HG02759 (cell line): ENCODE results near the gene ACP5.
A peak's percentile ranks its signal among the peaks of the same experiment; 100 is the strongest.
"Not testable (repeated sequence)": the region's sequence is repeated elsewhere in the genome, so short reads cannot be mapped to it uniquely, and the experiment has no call there.

Source experiments
- ATAC-seq: cut with Tn5 transposase; IDR thresholded peaks from one replicate; pipeline ENCODE4 v1.9.1; 2021; ENCODE audit warnings: mild to moderate bottlenecking, moderate library complexity; ENCODE audit not compliant: unreplicated experiment

ACP5 gene

GRCh38 chr19:11580116-11580515, 2.7 kb upstream of the ACP5 start:
- no peak for ATAC-seq

DNA sequence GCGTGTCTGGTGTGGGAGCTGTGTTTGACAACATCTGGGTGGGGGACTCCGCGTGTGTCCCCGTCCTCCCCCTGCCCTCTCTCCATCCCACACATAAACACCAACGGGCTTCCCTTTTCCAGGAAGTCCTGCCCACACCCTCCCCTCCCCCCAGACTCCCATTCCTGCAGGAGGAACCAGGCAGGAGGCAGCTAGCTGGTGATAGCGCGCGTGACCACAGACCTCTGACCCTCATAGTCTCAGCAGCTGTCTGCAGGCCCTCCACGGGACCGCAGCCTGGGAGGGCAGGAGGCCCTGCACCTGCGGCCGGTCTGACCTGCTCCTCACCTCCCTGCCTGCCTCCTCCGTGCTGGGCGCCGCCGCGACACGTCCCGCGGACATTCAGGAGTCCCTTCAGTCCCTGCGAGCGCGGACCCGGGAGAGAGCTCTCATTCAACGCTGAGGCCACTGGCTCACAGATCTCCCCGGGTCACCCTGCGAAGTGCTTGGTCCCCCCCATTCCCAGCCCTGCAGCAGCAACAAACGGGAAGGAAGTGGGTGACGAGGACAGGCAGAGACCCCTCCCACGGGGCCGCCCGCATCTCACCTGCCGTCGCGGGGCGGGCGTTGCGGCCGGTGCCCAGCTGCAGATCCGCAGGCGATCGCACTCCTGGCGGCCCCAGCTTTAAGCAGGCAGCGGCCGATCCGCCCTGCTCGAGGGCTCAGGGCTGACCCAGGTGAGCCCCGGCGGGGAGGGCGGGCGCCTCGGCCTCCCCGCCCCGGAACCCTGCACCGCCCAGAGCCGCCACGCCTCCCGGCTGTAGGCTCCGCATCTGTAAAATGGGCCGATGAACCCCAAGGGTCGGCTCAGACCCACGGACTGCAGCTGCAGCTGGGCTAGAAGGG, 1.1 kb upstream of the ACP5 start:
- no peak for ATAC-seq

DNA sequence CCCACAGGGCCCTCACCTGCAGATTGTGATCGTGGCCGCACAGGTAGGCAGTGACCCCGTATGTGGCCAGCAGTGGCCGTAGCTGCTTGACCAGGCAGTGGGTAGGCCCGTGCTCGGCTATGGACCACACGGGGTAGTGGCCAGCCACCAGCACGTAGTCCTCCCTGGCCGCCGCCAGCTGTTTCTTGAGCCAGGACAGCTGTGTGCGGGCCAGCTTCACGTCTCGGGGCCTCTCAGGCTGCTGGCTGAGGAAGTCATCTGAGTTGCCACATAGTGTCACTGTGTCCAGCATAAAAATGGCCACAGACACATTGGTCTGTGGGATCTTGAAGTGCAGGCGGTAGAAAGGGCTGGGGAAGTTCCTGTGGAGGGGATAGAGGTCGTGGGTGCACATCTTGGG, 1.2 kb downstream of the ACP5 start:
- ATAC-seq = no peak

DNA sequence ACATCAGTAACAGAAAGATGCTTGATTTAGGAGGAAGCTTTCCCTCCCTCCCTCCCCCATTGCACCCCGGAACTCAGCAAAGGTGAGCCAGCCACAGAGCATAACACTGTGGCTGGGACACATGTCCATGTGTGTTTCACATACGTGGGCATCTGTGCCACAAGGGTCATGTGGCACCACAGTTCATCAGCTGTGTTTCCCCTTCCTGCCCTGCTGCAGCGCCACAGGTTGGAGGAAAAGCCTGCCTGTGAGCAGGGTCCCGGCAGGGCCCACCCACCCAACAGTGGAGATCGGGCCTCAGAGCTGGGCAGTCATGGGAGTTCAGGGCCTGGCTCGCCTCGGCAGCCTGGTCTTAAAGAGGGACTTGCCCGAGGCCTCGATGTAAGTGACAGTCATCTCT, 2.8 kb downstream of the ACP5 start:
- ATAC-seq = no peak

GRCh38 chr19:11573763-11574162, 3.7 kb downstream of the ACP5 start:
- ATAC-seq = not testable (repeated sequence)

DNA sequence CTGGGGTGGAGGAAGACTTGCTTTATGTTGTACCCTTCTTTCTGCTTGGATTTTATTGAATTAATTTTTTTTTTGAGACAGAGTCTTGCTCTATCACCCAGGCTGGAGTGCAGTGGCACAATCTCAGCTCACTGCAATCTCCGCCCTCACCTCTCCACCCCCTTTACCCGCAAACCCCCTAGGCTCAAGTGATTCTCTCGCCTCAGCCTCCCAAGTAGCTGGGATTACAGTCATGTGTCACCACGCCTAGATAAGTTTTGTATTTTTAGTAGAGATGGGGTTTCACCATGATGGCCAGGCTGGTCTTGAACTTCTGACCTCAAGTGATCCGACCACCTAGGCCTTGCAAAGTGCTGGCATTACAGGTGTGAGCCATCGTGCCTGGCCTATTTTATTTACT, 4.1 kb downstream of the ACP5 start:
- ATAC-seq = not testable (repeated sequence)

DNA sequence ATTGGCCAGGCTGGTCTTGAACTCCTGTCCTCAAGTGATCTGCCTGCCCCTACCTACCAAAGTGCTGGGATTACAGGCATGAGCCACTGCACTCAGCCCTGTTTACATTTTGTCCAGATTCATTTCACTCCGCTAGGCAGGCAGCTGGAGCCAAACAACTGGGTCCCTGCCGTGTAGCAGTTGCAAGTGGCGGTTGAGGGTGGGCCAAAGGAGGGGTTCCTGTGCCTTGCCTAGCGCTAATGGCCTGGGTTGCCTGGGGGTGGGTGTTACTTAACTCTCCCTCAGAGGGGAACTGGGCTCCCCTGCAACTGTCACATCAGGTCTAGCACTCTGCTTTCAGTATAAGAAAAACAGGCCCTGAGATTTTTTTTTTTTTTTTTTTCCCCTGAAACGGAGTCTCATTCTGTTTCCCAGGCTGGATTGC, 7.4 kb downstream of the ACP5 start:
- ATAC-seq = no peak

DNA sequence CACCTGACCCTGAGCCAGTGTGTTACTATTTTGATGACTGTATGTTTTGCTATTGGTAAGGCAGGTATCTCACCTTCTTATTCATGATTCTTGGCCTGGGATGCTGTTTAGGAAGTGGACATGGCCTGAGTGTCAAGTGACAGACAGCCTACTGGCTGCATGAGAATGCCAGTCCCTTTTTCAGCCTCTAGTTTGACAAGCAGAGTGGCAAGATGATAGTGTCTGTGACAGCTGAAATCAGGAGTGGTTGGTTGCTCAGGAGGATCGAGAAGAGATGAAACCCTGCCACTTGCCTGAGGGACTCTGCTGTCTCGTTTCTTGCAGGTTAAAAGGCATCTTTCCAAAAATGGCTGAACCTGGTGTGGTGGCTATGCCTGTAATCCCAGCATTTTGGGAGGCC, 11.3 kb downstream of the ACP5 start:
- ATAC-seq = no peak

DNA sequence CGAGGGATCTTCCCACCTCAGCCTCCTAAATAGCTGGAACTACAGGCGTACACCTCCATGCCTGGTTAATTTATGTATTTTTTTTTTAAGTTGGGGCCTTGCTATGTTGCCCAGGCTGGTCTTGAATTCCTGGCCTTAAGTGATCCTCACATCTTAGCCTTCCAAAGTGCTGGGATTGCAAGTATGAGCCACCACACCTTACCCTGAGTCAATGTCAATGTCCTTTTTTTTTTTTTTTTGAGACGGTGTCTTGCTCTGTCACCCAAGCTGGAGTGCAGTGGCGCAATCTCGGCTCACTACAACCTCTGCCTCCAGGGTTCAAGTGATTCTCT, 11.8 kb downstream of the ACP5 start:
- not testable (repeated sequence) for ATAC-seq

DNA sequence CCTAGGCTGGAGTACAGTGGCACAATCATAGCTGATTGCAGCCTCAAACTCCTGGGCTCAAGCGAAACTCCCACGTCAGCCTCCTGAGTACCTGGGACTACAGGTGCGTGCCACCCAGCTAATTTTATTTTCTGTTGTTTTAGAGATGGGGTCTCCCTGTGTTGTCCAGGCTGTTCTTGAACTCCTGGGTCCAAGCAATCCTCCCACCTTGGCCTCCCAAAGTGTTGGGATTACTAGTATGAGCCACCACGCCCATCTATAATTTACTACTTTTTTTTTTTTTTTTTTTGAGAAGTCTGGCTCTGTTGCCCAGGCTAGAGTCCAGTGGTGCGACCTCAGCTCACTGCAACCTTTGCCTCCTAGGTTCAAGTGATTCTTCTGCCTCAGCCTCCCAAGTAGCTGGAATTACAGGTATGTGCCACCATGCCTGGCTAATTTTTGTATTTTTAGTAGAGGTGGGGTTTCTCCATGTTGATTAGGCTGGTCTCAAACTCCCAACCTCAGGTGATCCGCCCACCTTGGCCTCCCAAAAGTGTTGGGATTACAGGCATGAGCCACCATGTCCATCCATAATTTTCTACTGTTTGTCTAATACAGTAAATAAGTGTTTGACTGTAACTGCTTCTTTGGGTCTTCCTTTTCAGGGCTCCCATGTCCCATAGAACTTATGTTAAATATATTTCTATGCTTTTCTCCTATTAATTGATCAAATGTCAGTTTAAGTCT, 13.2 kb downstream of the ACP5 start:
- ATAC-seq = not testable (repeated sequence)

GRCh38 chr19:11563532-11563931, 13.9 kb downstream of the ACP5 start:
- ATAC-seq = no peak

DNA sequence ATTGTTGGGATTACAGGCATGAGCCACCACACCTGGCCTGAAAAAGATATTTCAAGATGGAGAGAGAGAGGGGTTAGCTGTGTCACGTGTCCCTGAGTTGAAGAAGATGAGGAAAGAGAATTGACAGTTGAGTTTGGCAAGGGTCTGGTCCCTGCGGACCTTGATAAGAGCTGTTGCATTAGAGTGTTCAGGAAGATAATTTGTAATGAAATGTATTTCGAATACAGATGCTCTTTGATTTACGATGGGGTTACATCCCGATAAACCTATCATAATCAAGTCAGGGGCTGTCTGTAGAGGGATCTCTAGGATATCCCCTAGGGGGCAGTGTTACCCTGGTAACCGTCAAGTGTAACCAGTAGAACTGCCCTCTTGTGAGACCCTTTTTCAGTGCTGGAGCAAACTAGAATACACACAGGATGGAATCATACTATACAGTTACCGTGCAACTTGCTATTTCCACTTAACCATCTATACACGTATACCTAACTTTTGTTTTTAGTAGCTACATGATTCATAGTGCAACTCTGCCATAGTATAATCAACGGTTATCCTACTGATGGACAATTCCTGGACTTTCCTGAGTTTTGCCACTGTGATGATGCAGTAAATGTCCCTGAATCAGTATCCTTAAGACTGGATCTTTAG, 16.9 kb downstream of the ACP5 start:
- ATAC-seq = peak; percentile 40

GRCh38 chr19:11558881-11559828, 18.3 kb downstream of the ACP5 start, which contains the start of gene ELOF1:
Gene ELOF1 (minus strand): TSS chr19:11559230. CDS start chr19:11554347, 4,883 bp downstream.
- ATAC-seq = peak; percentile 83

DNA sequence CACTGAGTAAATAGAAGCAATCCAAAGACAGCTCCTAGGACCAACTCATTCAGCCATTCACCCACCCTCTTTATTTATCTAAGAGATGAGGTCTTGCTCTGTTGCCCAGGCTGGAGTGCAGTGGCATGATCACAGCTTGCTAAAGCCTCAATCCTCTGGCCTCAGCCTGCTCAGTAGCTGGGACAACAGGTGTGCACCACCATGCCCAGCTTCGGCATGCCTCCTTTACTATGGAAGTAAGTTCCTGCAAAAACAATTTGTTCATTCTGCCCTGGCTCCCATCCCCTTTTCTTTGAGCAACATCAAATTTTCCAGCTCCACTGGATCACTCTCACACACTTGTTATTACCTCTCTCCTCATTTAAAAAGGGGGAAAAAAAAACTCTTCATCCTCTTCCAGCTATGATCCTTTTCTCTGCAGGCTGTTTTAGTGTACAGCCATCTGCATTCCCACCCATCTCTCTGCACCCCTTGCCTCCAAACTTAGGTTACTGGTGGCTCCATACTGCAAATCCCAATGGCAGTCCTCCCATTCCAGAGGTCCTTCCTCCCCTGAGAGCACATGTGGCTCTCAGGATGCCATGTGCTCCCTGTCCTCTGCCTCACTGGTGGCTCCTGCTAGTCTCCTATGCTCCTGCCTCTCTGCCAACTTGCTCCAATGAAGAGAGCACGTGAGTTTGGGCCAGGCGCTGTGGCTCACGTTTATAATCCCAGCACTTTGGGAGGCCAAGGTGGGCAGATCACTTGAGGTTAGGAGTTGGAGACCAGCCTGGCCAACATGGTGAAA, 20.6 kb downstream of the ACP5 start:
- no peak for ATAC-seq

DNA sequence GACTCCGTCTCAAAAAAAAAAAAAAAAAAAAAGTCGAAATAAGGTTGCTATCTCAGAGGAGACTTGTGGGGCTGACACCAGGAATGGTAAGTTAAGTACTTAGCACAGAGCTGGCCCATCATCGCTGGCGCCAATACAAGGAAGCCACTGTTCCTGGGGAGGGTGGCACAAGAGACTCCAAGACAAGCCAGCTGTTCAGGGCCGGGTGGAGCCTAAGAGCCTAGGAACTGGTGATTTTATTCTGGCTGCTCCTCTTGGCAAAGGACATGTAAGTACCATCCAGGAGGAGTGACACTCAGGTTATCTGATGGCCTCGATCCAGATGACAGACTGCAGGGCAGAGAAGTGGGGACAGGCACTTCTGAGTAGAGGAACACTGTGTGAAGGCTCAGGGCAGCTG, 22.2 kb downstream of the ACP5 start:
- ATAC-seq = no peak

DNA sequence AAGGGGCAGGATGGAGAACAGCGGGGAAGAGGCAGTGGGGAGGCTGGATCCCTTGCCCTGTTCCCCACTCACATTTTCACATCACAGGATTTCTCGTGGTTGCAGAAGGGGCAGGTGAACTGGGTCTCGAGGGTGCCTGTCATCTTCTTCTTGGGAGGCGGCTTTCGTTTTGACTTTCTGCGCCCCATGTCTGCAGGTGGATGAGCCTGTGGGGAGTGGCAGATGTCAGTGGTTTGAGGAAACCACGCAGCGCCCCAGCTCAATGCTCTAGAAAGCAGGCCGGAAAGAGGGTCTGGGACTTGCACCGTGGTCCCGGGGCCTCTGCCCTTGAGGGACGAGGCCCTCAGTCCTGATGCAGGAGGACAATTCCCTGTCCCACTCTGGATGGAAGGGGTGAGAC, 23.3 kb downstream of the ACP5 start:
- no peak for ATAC-seq

DNA sequence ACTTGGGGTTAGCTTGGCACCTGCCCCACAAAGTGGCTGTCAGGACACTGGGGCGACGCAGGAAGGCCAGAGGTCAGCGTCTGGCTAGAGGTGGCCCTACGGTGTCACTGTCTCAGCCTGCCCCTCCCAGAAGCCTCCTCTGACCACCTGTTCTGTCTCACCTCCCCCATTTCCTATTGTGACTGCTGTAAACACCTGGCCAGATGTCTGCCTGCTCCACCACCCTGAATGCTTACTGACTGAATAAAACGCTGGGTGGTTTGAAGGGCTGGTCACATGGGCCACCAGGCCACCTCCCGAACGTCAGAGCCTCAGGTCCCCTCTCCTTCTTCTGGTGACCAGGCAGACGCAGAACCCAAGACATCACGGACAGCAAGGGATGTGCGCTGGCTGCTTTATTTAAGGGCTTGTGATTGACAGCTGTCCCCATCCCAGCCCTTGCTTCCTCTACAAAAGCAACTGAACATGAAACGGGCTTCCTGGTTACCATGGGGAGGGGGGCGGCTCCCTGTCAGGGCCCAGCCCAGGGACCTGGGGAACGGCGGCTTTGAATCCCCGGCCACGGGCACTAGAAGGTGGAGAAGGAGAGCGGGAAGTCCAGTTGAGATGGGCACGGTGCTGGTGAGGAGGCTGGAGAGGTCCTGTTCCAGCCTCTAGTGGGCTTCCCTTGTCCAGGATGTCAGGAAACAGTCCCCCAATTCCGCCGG, 24.6 kb downstream of the ACP5 start:
- ATAC-seq = no peak

GRCh38 chr19:11551603-11552235, 25.7 kb downstream of the ACP5 start:
- ATAC-seq = no peak

DNA sequence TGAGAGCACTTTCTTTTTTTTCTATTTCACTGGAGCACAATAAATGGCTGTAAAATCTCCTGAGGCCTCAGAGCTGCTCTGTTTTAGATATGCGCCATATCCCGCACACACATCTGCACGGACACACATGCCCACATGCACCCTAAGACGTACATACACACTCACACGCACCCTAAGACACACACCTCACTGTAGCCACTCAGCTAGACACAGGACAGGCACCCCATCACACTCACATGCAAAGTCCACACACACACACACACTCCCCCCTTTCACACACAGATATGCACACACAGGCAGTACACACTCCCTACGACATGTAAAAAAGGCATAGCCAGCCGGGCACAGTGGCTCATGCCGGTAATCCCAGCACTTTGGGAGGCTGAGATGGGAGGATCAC, 27.2 kb downstream of the ACP5 start:
- no peak for ATAC-seq
